CD4-positive, alpha-beta T cell (primary cell): ENCODE data around the gene PFN1. TPM values are rescaled to one million over a fixed set of nuclear protein-coding genes. Genes with fewer than 3 reads are reported as not detected.

ENCODE experiments used
- ATAC-seq: fragments of 200-7000 bp; cut with Tn5 transposase; one replicate; pipeline ENCODE4 v1.10.0; 2022; ENCODE audit warnings: mild to moderate bottlenecking; ENCODE audit not compliant: poor library complexity
- CTCF ChIA-PET: fragments of 350-600 bp; sonication (Branson Sonifier 250); formaldehyde crosslinking; loops from one replicate; lab custom pipeline; 2021; ENCODE audit warnings: antibody characterized with exemption, inconsistent platforms; lab: Charles Lee
- POLR2A ChIA-PET: fragments of 350-600 bp; sonication (Branson Sonifier 250); formaldehyde crosslinking; loops from one replicate; lab custom pipeline; 2021; ENCODE audit warnings: antibody characterized with exemption, inconsistent platforms; lab: Charles Lee
- DNase-seq, 14 experiments: peaks; one replicate each; pipeline ENCODE4 v3.0.0-alpha.2; 2013 to 2020; ENCODE audit warnings: mixed read lengths in 2 of 14
- H3K27ac ChIP-seq, 2 donors: one replicate each; pipeline versions ENCODE4 v1.5.1 to v1.7.0; 2013; ENCODE audit warnings: low read length in 2 of 2, low read depth in 1 of 2, mild to moderate bottlenecking in 1 of 2
- H3K27me3 ChIP-seq, 2 experiments: 1 replicate in 1 of 2; 2 replicates in 1 of 2; pipeline versions ENCODE4 v1.6.1 to v1.7.0; 2013; ENCODE audit warnings: low read length in 2 of 2, control low read depth in 1 of 2, mild to moderate bottlenecking in 1 of 2, moderate library complexity in 1 of 2; ENCODE audit not compliant: insufficient read depth in 2 of 2, control insufficient read depth in 1 of 2
- H3K36me3 ChIP-seq: one replicate; pipeline ENCODE4 v1.6.1; 2013; ENCODE audit warnings: low read length, control low read depth; ENCODE audit not compliant: insufficient read depth
- H3K4me1 ChIP-seq: one replicate; pipeline ENCODE4 v1.6.1; 2013; ENCODE audit warnings: low read length, control low read depth; ENCODE audit not compliant: insufficient read depth
- H3K4me3 ChIP-seq: one replicate; pipeline ENCODE4 v1.5.1; 2013; ENCODE audit warnings: mild to moderate bottlenecking, low read length, moderate library complexity
- H3K9me3 ChIP-seq, 2 experiments: 1 replicate in 1 of 2; 2 replicates in 1 of 2; pipeline versions ENCODE4 v1.6.1 to v1.7.0; 2013; ENCODE audit warnings: low read length in 2 of 2, mild to moderate bottlenecking in 2 of 2, control low read depth in 1 of 2, moderate library complexity in 1 of 2; ENCODE audit not compliant: control insufficient read depth in 1 of 2, insufficient read depth in 1 of 2
- H3K27ac Mint-ChIP-seq: one replicate; pipeline ENCODE4 v1.8.0; 2020; ENCODE audit warnings: mixed read lengths
- H3K27me3 Mint-ChIP-seq: one replicate; pipeline ENCODE4 v1.8.0; 2021; ENCODE audit warnings: mixed read lengths
- H3K36me3 Mint-ChIP-seq: one replicate; pipeline ENCODE4 v1.8.0; 2021; ENCODE audit warnings: low read depth, mixed read lengths
- H3K4me1 Mint-ChIP-seq: one replicate; pipeline ENCODE4 v1.8.0; 2021; ENCODE audit warnings: low read depth, mixed read lengths
- H3K4me3 Mint-ChIP-seq: one replicate; pipeline ENCODE4 v1.8.0; 2020; ENCODE audit warnings: mild to moderate bottlenecking, mixed read lengths
- H3K9me3 Mint-ChIP-seq: one replicate; pipeline ENCODE4 v1.8.0; 2020; ENCODE audit warnings: mixed read lengths
- CTCF ChIP-seq: fragments of 200-600 bp; IDR thresholded peaks from one replicate; pipeline ENCODE4 v1.8.0; 2022; ENCODE audit warnings: antibody characterized with exemption, mild to moderate bottlenecking
- intact Hi-C, 2 experiments: fragments of 100-400 bp; cut with DNase I in 1 of 2; cut with micrococcal nuclease in 1 of 2; formaldehyde crosslinking; loops; one replicate each; pipeline versions ENCODE4 v1.15.1 to v1.9.0; 2023 to 2025; cut with DNase I, micrococcal nuclease
- total RNA-seq, 174 experiments: library from RNA in 2 of 174; stranded (reverse) in 2 of 174; gene quantifications; one replicate each; pipeline ENCODE4 v1.2.3 and lab custom pipeline; 2021 to 2026

PFN1 gene
- total RNA-seq, 2 experiments from 2014 or later, result 349 to 362 TPM

GRCh38 chr17:4971826-4972225 is 23.5 kb upstream of the PFN1 start:
- Histone ChIP-seq H3K4me3 (no peak overlapping the region), H3K36me3 (peaks cover 55% of the 10 kb centered on the region), H3K9me3 (no peaks in the 10 kb centered on the region), H3K27ac (no peak overlapping the region), H3K4me1 (peaks cover 30% of the 10 kb centered on the region), H3K27me3 (no peaks in the 10 kb centered on the region)
- Mint-ChIP-seq H3K27ac (no peak overlapping the region), H3K27me3 (no peaks in the 10 kb centered on the region), H3K4me3 (no peak overlapping the region), H3K36me3 (peaks cover 52% of the 10 kb centered on the region), H3K9me3 (no peaks in the 10 kb centered on the region), H3K4me1 (peaks cover 8% of the 10 kb centered on the region)
- ChIA-PET CTCF (interaction anchor here (1.1 to 2.4 kb wide), 2 partner anchors 15 to 63 kb away, joined by 4 to 9 read pairs; partner anchors contain the start of gene CAMTA2), POLR2A (interaction anchor here (7.3 to 9.8 kb wide), 2 partner anchors 23 to 32 kb away, joined by 195 to 350 read pairs; partner anchors contain the start of genes ENO3, PFN1, RNF167 and SLC25A11)
- TF ChIP-seq CTCF, result no peak
- intact Hi-C loops, result no loop called here
- DNase-seq (no peak), ATAC-seq (no peak)

GRCh38 chr17:4970273-4970672 is 21.9 kb upstream of the PFN1 start:
- ChIA-PET CTCF (interaction anchor here (2.4 kb wide), 1 partner anchor 61 kb away, joined by 9 read pairs; no protein-coding TSS in a partner anchor), POLR2A (interaction anchor here (0.9 to 9.8 kb wide), 3 partner anchors 16 to 30 kb away, joined by 3 to 350 read pairs (median 195); partner anchors contain the start of genes ENO3, PFN1, RNF167 and SLC25A11)
- H3K36me3 Mint-ChIP-seq, result peaks cover 52% of the 10 kb centered on the region
- Histone ChIP-seq H3K27me3 (no peaks in the 10 kb centered on the region), H3K4me3 (no peak overlapping the region), H3K36me3 (peaks cover 47% of the 10 kb centered on the region), H3K4me1 (peaks cover 38% of the 10 kb centered on the region), H3K9me3 (no peaks in the 10 kb centered on the region), H3K27ac (peak overlapping the region in 1 of 2 donors; percentile 27)
- no peak for DNase-seq
- intact Hi-C loops, result no loop called here
- peak overlapping the region; percentile 40 for H3K4me3 Mint-ChIP-seq
- no peak for TF ChIP-seq CTCF
- ATAC-seq, result no peak
- no peaks in the 10 kb centered on the region for H3K9me3 Mint-ChIP-seq
- H3K4me1 Mint-ChIP-seq, result peaks cover 13% of the 10 kb centered on the region
- peak overlapping the region; percentile 0 for H3K27ac Mint-ChIP-seq
- H3K27me3 Mint-ChIP-seq, result no peaks in the 10 kb centered on the region

- TF ChIP-seq CTCF, result no peak
- Mint-ChIP-seq H3K36me3 (peaks cover 48% of the 10 kb centered on the region), H3K9me3 (no peaks in the 10 kb centered on the region), H3K27ac (no peak overlapping the region), H3K4me3 (peak overlapping the region; percentile 78), H3K4me1 (peaks cover 13% of the 10 kb centered on the region), H3K27me3 (no peaks in the 10 kb centered on the region)
- H3K27ac ChIP-seq, result peak overlapping the region in 1 of 2 donors; percentile 27
- CTCF ChIA-PET, result interaction anchor here (2.4 kb wide), 2 partner anchors 17 to 61 kb away, joined by 9 to 12 read pairs; partner anchors contain the start of gene CAMTA2
- DNase-seq (peak in 1 of 14 experiments; percentile 47), ATAC-seq (no peak)
- POLR2A ChIA-PET, result interaction anchor here (3.1 to 9.8 kb wide), 5 partner anchors 10 to 36 kb away, joined by 10 to 350 read pairs (median 50); partner anchors contain the start of genes CAMTA2, ENO3, PFN1 and RNF167
- H3K36me3 ChIP-seq, result peaks cover 42% of the 10 kb centered on the region
- peaks cover 38% of the 10 kb centered on the region for H3K4me1 ChIP-seq
- no peaks in the 10 kb centered on the region for H3K27me3 ChIP-seq
- no peaks in the 10 kb centered on the region for H3K9me3 ChIP-seq
- no peak overlapping the region for H3K4me3 ChIP-seq
- intact Hi-C loops, result loop anchor here in 1 of 2 experiments (10.0 kb wide), 2 partner anchors 175 to 605 kb away; partner anchors contain the start of genes PSMB6 and UBE2G1
Measured at GRCh38 chr17:4969551-4970173, 21.3 kb upstream of the PFN1 start.
